GM12878 (cell line): Measurements from ENCODE around the gene KLLN. TPM values are rescaled to one million over a fixed set of nuclear protein-coding genes. Genes with fewer than 3 reads are reported as not detected.
"Not testable (repeated sequence)": the region's sequence is repeated elsewhere in the genome, so short reads cannot be mapped to it uniquely, and the experiment has no call there.

Experiments
- ATAC-seq: fragments of 200-7000 bp; cut with Tn5 transposase; 3 replicates; pipeline ENCODE4 v1.9.1; 2020; ENCODE audit warnings: mild to moderate bottlenecking, moderate library complexity
- BruUV-seq: library from RNA; stranded (reverse); fragments of 400-500 nt; replicated peaks from 2 replicates; lab custom pipeline; 2021; lab: Mats Ljungman, UMichigan
- CTCF ChIA-PET: fragments of 300-600 bp; sonication (Branson Sonifier 250); formaldehyde crosslinking; extraction: SDS; loops from one replicate; lab custom pipeline; 2021; ENCODE audit warnings: inconsistent platforms; lab: Yijun Ruan, JAX
- POLR2A ChIA-PET: fragments of 350-600 bp; formaldehyde crosslinking; extraction: SDS; loops from one replicate; lab custom pipeline; 2021; ENCODE audit warnings: inconsistent platforms; lab: Charles Lee
- RAD21 ChIA-PET: fragments of 300-600 bp; sonication (Branson Sonifier 250); formaldehyde crosslinking; loops from one replicate; lab custom pipeline; 2023; ENCODE audit warnings: antibody characterized with exemption; ENCODE audit not compliant: unreplicated experiment; lab: Charles Lee
- SMC1A ChIA-PET: fragments of 300-600 bp; sonication (Branson Sonifier 250); formaldehyde crosslinking; loops from one replicate; lab custom pipeline; 2023; ENCODE audit not compliant: unreplicated experiment, uncharacterized antibody; lab: Charles Lee
- DNase-seq: peaks from one replicate; pipeline ENCODE4 v3.0.0-alpha.2; 2011; ENCODE audit warnings: low read depth, low spot score
- FAIRE-seq: peaks from 3 replicates; lab custom pipeline; 2011; peaks lifted over from hg19 to GRCh38; lab: Jason Lieb, UNC
- H2AFZ ChIP-seq: 2 replicates; pipeline ENCODE4 v1.6.0; 2011; ENCODE audit warnings: low read depth, low read length, control low read depth; ENCODE audit not compliant: control insufficient read depth
- H3K27ac ChIP-seq: 2 replicates; pipeline ENCODE4 v1.5.1; 2011; ENCODE audit warnings: control low read depth; ENCODE audit not compliant: control insufficient read depth, insufficient read depth
- H3K27me3 ChIP-seq, 2 experiments: replicated peaks in 1 of 2; 2 replicates each; pipeline versions ENCODE4 v1.6.0 to v1.6.1; 2011; ENCODE audit warnings: low read length in 1 of 2; ENCODE audit not compliant: control insufficient read depth in 2 of 2, insufficient read depth in 2 of 2
- H3K36me3 ChIP-seq, 2 experiments: 2 replicates each; pipeline ENCODE4 v1.5.1; 2011; ENCODE audit warnings: low read length in 1 of 2; ENCODE audit not compliant: control insufficient read depth in 2 of 2, insufficient read depth in 2 of 2
- H3K4me1 ChIP-seq: 2 replicates; pipeline ENCODE4 v1.6.1; 2011; ENCODE audit warnings: mild to moderate bottlenecking, low read length, moderate library complexity, mixed read lengths; ENCODE audit not compliant: control insufficient read depth, insufficient read depth
- H3K4me2 ChIP-seq: 2 replicates; pipeline ENCODE4 v1.6.0; 2011; ENCODE audit warnings: control low read depth; ENCODE audit not compliant: control insufficient read depth, insufficient read depth
- H3K4me3 ChIP-seq: fragments of 200-600 bp; sonication (generic); 2 replicates; pipeline ENCODE4 v1.5.1; 2016
- H3K79me2 ChIP-seq: 2 replicates; pipeline ENCODE4 v1.6.0; 2011; ENCODE audit warnings: low read length; ENCODE audit not compliant: control insufficient read depth, insufficient read depth
- H3K9ac ChIP-seq: 2 replicates; pipeline ENCODE4 v1.8.0; 2011; ENCODE audit warnings: low read length, control low read depth, mixed read lengths; ENCODE audit not compliant: control insufficient read depth, insufficient read depth
- H3K9me3 ChIP-seq: replicated peaks from 3 replicates; pipeline ENCODE4 v1.5.1; 2011; ENCODE audit warnings: mild to moderate bottlenecking, low read length; ENCODE audit not compliant: control insufficient read depth, insufficient read depth
- H4K20me1 ChIP-seq: 2 replicates; pipeline ENCODE4 v1.6.0; 2011; ENCODE audit not compliant: control insufficient read depth, insufficient read depth
- BMI1 ChIP-seq: fragments of 450-650 bp; IDR thresholded peaks from 2 replicates; pipeline ENCODE4 v1.6.1; 2016; ENCODE audit warnings: mild to moderate bottlenecking, moderate library complexity, borderline replicate concordance
- EED ChIP-seq: sonication (generic); IDR thresholded peaks from 2 replicates; pipeline ENCODE4 v1.6.1; 2016; ENCODE audit warnings: antibody characterized with exemption, low read depth
- PAX5 ChIP-seq: IDR thresholded peaks from 2 replicates; pipeline ENCODE4 v1.6.1; 2011; ENCODE audit warnings: low read depth, low read length, borderline replicate concordance
- WGBS: methylation state at CpG from one replicate; pipeline ENCODE4 v1.1.6; 2016; ENCODE audit warnings: low lambda C conversion rate; ENCODE audit not compliant: insufficient replicate concordance, insufficient coverage; ENCODE audit errors: missing lambda C conversion rate; 5-methylcytosine and 5-hydroxymethylcytosine counted together
- in situ Hi-C: fragments of 300-500 bp; cut with MboI; formaldehyde crosslinking; loops from 9 replicates; pipeline ENCODE4 v1.14.3; 2018; ENCODE audit warnings: mixed read lengths
- intact Hi-C: fragments of 100-400 bp; cut with micrococcal nuclease; formaldehyde crosslinking; loops from one replicate; pipeline ENCODE4 v1.14.2; 2022; ENCODE audit not compliant: unreplicated experiment
- polyA plus RNA-seq, 11 experiments: library from polyadenylated mRNA; depleted of rRNA in 4 of 11; unstranded in 6 of 11; stranded (reverse) in 5 of 11; fragments of >200 nt; fragmentation: Nextera tagmentation in 4 of 11; fragmentation: Illumina TruSeq in 1 of 11; extraction: Ambion mirVana in 4 of 11; extraction: Trizol in 1 of 11; gene quantifications; 1 replicate in 1 of 11; 2 replicates in 10 of 11; pipeline versions ENCODE4 v1.2.1 to v1.2.3, GENCODE V29; 2011 to 2016; ENCODE audit warnings: inconsistent platforms in 2 of 11, missing spikeins in 2 of 11, low read depth in 1 of 11
- total RNA-seq, 4 experiments: library from RNA; depleted of rRNA in 3 of 4; stranded (reverse); fragments of >200 nt in 3 of 4; fragmentation: Illumina TruSeq in 1 of 4; extraction: Trizol in 1 of 4; gene quantifications; 2 replicates each; pipeline versions ENCODE4 v1.2.1 to v1.2.3, GENCODE V29; 2013 to 2021

The KLLN gene
- total and polyA plus RNA-seq, 10 of the 15 experiments (the other 5 are each of a cell fraction or from before 2014, with no cell fraction given), result 0.87 to 2.2 (median 1.7) TPM

GRCh38 chr10:87860156-87860795 lies 3.1 kb downstream of the KLLN start (continued):
- TF ChIP-seq PAX5 (no peak), BMI1 (no peak), EED (peak; percentile 46; the same call in 1 of the 2 replicates)

- BruUV-seq, CTCF ChIA-PET, H3K79me2 ChIP-seq, FAIRE-seq, H2AFZ ChIP-seq, H3K4me3 ChIP-seq, in situ Hi-C loops, H3K9ac ChIP-seq, H3K36me3 ChIP-seq, H3K4me2 ChIP-seq, H4K20me1 ChIP-seq, ATAC-seq, intact Hi-C loops, H3K4me1 ChIP-seq, POLR2A ChIA-PET, RAD21 ChIA-PET, H3K27ac ChIP-seq, H3K27me3 ChIP-seq, H3K9me3 ChIP-seq, DNase-seq: not testable (repeated sequence)
- SMC1A ChIA-PET, result interaction anchor here (1.2 kb wide), 1 partner anchor 697 kb away, joined by 3 read pairs; no protein-coding TSS in a partner anchor
- WGBS, result 63% methylated on average over 4 of the region's 4 CpGs
Measured at GRCh38 chr10:87855665-87856064, 7.7 kb downstream of the KLLN start.

GRCh38 chr10:87855247-87855646 lies 8.1 kb downstream of the KLLN start:
- POLR2A ChIA-PET, H3K4me3 ChIP-seq, RAD21 ChIA-PET, H3K27me3 ChIP-seq, H3K9ac ChIP-seq, FAIRE-seq, H3K36me3 ChIP-seq, DNase-seq, H3K9me3 ChIP-seq, H3K79me2 ChIP-seq, ATAC-seq, H3K27ac ChIP-seq, H3K4me1 ChIP-seq, SMC1A ChIA-PET, H2AFZ ChIP-seq, BruUV-seq, CTCF ChIA-PET, H4K20me1 ChIP-seq, intact Hi-C loops, H3K4me2 ChIP-seq, in situ Hi-C loops: not testable (repeated sequence)
- 90% methylated on average over 5 of the region's 5 CpGs for WGBS
